Activated CD8-positive, alpha-beta memory T cell treated with anti-CD3 and anti-CD28 coated beads, Interleukin-2, amount 50 U/mL, for 1 hour (primary cell): ENCODE data around the gene NDEL1.

Source experiments
- DNase-seq: peaks from one replicate; pipeline ENCODE4 v3.0.0-alpha.2; 2020; ENCODE audit errors: extremely low read depth

NDEL1 gene

GRCh38 chr17:8413938-8414337 lies 21.7 kb upstream of the NDEL1 start:
- no peak for DNase-seq

- DNase-seq = no peak
Measured at GRCh38 chr17:8417806-8418205, 17.9 kb upstream of the NDEL1 start.

- DNase-seq = no peak
Measured at GRCh38 chr17:8418471-8418870, 17.2 kb upstream of the NDEL1 start.

- DNase-seq = no peak
Measured at GRCh38 chr17:8419305-8419704, 16.4 kb upstream of the NDEL1 start.

- DNase-seq = no peak
Measured at GRCh38 chr17:8420041-8420934, 15.4 kb upstream of the NDEL1 start.

GRCh38 chr17:8421571-8421970 lies 14.1 kb upstream of the NDEL1 start:
- DNase-seq = no peak

- DNase-seq = no peak
Measured at GRCh38 chr17:8426094-8426720, 9.5 kb upstream of the NDEL1 start.

GRCh38 chr17:8426802-8427201 lies 8.9 kb upstream of the NDEL1 start:
- no peak for DNase-seq

GRCh38 chr17:8430966-8431365 lies 4.7 kb upstream of the NDEL1 start:
- DNase-seq = no peak

- DNase-seq = peak; percentile 4
Measured at GRCh38 chr17:8436169-8436843, 622 bp downstream of the NDEL1 start.

GRCh38 chr17:8436844-8437171 lies 1.1 kb downstream of the NDEL1 start:
- DNase-seq = no peak

GRCh38 chr17:8438441-8438840 lies 2.8 kb downstream of the NDEL1 start:
- no peak for DNase-seq

- no peak for DNase-seq
Measured at GRCh38 chr17:8439681-8440080, 4.0 kb downstream of the NDEL1 start.

- no peak for DNase-seq
Measured at GRCh38 chr17:8441690-8442089, 6.0 kb downstream of the NDEL1 start.

- no peak for DNase-seq
Measured at GRCh38 chr17:8442310-8442709, 6.6 kb downstream of the NDEL1 start.

GRCh38 chr17:8443756-8444155 lies 8.1 kb downstream of the NDEL1 start:
- no peak for DNase-seq

- DNase-seq = no peak
Measured at GRCh38 chr17:8444494-8444893, 8.8 kb downstream of the NDEL1 start.

- DNase-seq = no peak
Measured at GRCh38 chr17:8445536-8445935, 9.9 kb downstream of the NDEL1 start.

- no peak for DNase-seq
Measured at GRCh38 chr17:8447799-8448198, 12.1 kb downstream of the NDEL1 start.

- no peak for DNase-seq
Measured at GRCh38 chr17:8448310-8448709, 12.6 kb downstream of the NDEL1 start.

- DNase-seq = no peak
Measured at GRCh38 chr17:8451933-8452614, 16.4 kb downstream of the NDEL1 start.

- no peak for DNase-seq
Measured at GRCh38 chr17:8453326-8453725, 17.6 kb downstream of the NDEL1 start.
